Effector CD8-positive, alpha-beta T cell (primary cell): Measurements from ENCODE around the gene KDR.

Experiments
- DNase-seq: peaks from one replicate; lab custom pipeline; 2025; lab: John Stamatoyannopoulos, UW

The KDR gene

DNA sequence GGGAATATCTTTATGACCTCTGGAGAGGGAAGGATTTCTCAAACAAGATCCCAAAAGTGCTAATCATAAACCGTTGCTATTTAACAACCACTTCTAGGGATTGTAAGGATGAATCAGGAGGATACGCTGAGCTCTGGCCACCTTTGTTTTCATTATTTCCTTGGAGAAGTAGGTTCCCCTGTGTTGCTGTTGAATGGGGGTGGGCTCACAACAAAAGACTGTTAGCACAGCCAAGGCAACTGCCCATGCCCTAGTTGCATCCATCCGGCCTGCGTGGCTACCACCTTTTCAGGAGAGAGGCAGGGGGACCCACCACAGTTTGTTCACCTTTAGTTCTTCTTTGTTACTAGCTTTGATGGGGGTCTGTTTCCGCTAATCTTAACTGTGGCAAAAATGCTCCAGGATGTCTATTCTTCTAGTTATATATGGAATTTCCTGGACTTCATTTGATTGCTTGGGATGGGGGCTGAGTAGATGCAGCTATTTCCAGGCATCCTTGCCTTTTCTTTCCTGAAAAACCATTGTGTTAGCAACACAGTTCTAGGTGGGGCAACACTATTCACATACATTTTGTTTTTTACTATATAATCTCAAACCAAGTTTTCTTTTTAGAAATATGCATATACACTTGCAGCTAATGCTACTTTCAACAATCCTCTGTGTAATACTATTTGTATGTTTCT lies 95.4 kb downstream of the KDR start:
- DNase-seq: no peak

DNA sequence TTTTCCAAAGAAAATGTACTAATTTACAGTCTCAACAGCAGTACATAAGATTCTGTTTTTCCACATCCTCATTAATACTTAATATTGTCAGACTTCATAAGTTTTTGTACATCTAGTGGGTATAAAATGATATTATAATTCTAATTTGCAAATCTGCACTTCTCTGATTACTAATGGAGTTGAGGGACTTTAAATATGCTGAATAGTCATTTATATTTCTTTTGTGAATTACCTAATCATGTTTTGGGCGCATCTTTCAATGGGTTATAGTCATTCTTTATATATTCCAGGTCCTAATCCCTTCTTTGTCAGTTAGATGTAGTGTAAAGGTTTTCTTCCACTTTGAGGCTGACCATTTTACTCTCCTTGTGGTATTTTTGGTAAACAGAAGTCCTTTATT lies 96.1 kb downstream of the KDR start:
- no peak for DNase-seq
